ENCODE data around the gene MRPL53.

MRPL53 gene

GRCh38 chr2:74424995-74425406, 47.5 kb downstream of the MRPL53 start:
- TF ChIP-seq CTCF (IDR thresholded peaks at IDR 0.05; ENCODE audit: borderline replicate concordance, insufficient read depth, low read depth, low read length), result no peak

GRCh38 chr2:74424139-74424992, 48.1 kb downstream of the MRPL53 start:
- no peak overlapping the region for H3K4me3 ChIP-seq (ENCODE audit: low read depth, low read length)
- TF ChIP-seq CTCF (IDR thresholded peaks at IDR 0.05; ENCODE audit: borderline replicate concordance, insufficient read depth, low read depth, low read length), result no peak

More at GRCh38 chr2:74424995-74425406, 47.5 kb downstream of the MRPL53 start:
- H3K4me3 ChIP-seq (ENCODE audit: low read depth, low read length), result no peak overlapping the region

GRCh38 chr2:74423231-74424095, 49.0 kb downstream of the MRPL53 start:
- no peak overlapping the region for H3K4me3 ChIP-seq (ENCODE audit: low read depth, low read length)
- no peak for TF ChIP-seq CTCF (IDR thresholded peaks at IDR 0.05; ENCODE audit: borderline replicate concordance, insufficient read depth, low read depth, low read length)
